ENCODE data around the gene SZT2.

The SZT2 gene

GRCh38 chr1:43389326-43390313 is at the start of gene SZT2, which contains the start of gene MED8:
Gene SZT2 (plus strand): TSS chr1:43389899. CDS start chr1:43389969, 70 bp downstream.
Gene MED8 (minus strand): TSS chr1:43389800. CDS start chr1:43389764, 36 bp downstream.
- H3K4me3 ChIP-seq (ENCODE audit: low read depth, low read length): peak within 1 kb of the TSS; percentile 75
- peak; percentile 87 for DNase-seq (ENCODE audit: low read depth)
- no peak for TF ChIP-seq CTCF (IDR thresholded peaks at IDR 0.05; ENCODE audit: low read depth, low read length, missing control alignments)

GRCh38 chr1:43340559-43340958 is 49.1 kb upstream of the SZT2 start:
- DNase-seq (ENCODE audit: low read depth): no peak
- no peak overlapping the region for H3K4me3 ChIP-seq (ENCODE audit: low read depth, low read length)
- no peak for TF ChIP-seq CTCF (IDR thresholded peaks at IDR 0.05; ENCODE audit: low read depth, low read length, missing control alignments)

GRCh38 chr1:43344267-43344850 is 45.3 kb upstream of the SZT2 start:
- no peak for DNase-seq (ENCODE audit: low read depth)

GRCh38 chr1:43345120-43345519 is 44.6 kb upstream of the SZT2 start:
- no peak for TF ChIP-seq CTCF (IDR thresholded peaks at IDR 0.05; ENCODE audit: low read depth, low read length, missing control alignments)
- no peak overlapping the region for H3K4me3 ChIP-seq (ENCODE audit: low read depth, low read length)
- DNase-seq (ENCODE audit: low read depth): no peak

More at GRCh38 chr1:43344267-43344850, 45.3 kb upstream of the SZT2 start:
- no peak overlapping the region for H3K4me3 ChIP-seq (ENCODE audit: low read depth, low read length)
- no peak for TF ChIP-seq CTCF (IDR thresholded peaks at IDR 0.05; ENCODE audit: low read depth, low read length, missing control alignments)

- H3K4me3 ChIP-seq (ENCODE audit: low read depth, low read length): no peak overlapping the region
- TF ChIP-seq CTCF (IDR thresholded peaks at IDR 0.05; ENCODE audit: low read depth, low read length, missing control alignments): no peak
- no peak for DNase-seq (ENCODE audit: low read depth)
Measured at GRCh38 chr1:43346636-43347035, 43.1 kb upstream of the SZT2 start.

GRCh38 chr1:43348343-43348808 is 41.3 kb upstream of the SZT2 start:
- no peak for TF ChIP-seq CTCF (IDR thresholded peaks at IDR 0.05; ENCODE audit: low read depth, low read length, missing control alignments)
- no peak for DNase-seq (ENCODE audit: low read depth)
- peak overlapping the region; percentile 62 for H3K4me3 ChIP-seq (ENCODE audit: low read depth, low read length)

Data from GM12864 (cell line).